CD8-positive, alpha-beta memory T cell (primary cell): Measurements from ENCODE around the gene EHD4. TPM values are rescaled to one million over a fixed set of nuclear protein-coding genes. Genes with fewer than 3 reads are reported as not detected.

Source experiments
- CTCF ChIA-PET: fragments of 350-600 bp; sonication (Branson Sonifier 250); formaldehyde crosslinking; loops from one replicate; lab custom pipeline; 2021; ENCODE audit warnings: antibody characterized with exemption; lab: Charles Lee
- POLR2A ChIA-PET: fragments of 350-600 bp; sonication (Branson Sonifier 250); formaldehyde crosslinking; loops from one replicate; lab custom pipeline; 2021; ENCODE audit warnings: antibody characterized with exemption; lab: Charles Lee
- DNase-seq, 5 donors: peaks; one replicate each; pipeline versions ENCODE4 v3.0.0 to v3.0.0-alpha.2; 2020 to 2022; ENCODE audit warnings: mixed read lengths in 1 of 5
- H3K27ac ChIP-seq: one replicate; pipeline ENCODE4 v1.7.0; 2013; ENCODE audit warnings: low read depth, mild to moderate bottlenecking, low read length, moderate library complexity
- H3K27me3 ChIP-seq: 2 replicates; pipeline ENCODE4 v1.7.0; 2013; ENCODE audit warnings: low read length, mild to moderate bottlenecking; ENCODE audit not compliant: insufficient read depth, poor library complexity, severe bottlenecking
- H3K36me3 ChIP-seq: 2 replicates; pipeline ENCODE4 v1.7.0; 2013; ENCODE audit warnings: mild to moderate bottlenecking, low read length, moderate library complexity; ENCODE audit not compliant: insufficient read depth
- H3K4me1 ChIP-seq: 2 replicates; pipeline ENCODE4 v1.7.0; 2013; ENCODE audit warnings: mild to moderate bottlenecking, low read length, moderate library complexity; ENCODE audit not compliant: insufficient read depth
- H3K4me3 ChIP-seq: 2 replicates; pipeline ENCODE4 v1.7.0; 2013; ENCODE audit warnings: mild to moderate bottlenecking, low read length
- H3K9me3 ChIP-seq: 2 replicates; pipeline ENCODE4 v1.7.0; 2013; ENCODE audit warnings: mild to moderate bottlenecking, low read length
- H3K27ac Mint-ChIP-seq, 8 donors: one replicate each; pipeline ENCODE4 v1.8.0; 2020 to 2021; ENCODE audit warnings: mixed read lengths in 8 of 8, mild to moderate bottlenecking in 6 of 8, inconsistent platforms in 3 of 8, moderate library complexity in 3 of 8
- H3K27me3 Mint-ChIP-seq, 2 donors: one replicate each; pipeline ENCODE4 v1.8.0; 2020 to 2021; ENCODE audit warnings: mixed read lengths in 2 of 2, mild to moderate bottlenecking in 1 of 2, moderate library complexity in 1 of 2
- H3K36me3 Mint-ChIP-seq, 3 donors: one replicate each; pipeline ENCODE4 v1.8.0; 2020 to 2021; ENCODE audit warnings: mixed read lengths in 3 of 3, inconsistent platforms in 1 of 3, mild to moderate bottlenecking in 1 of 3
- H3K4me1 Mint-ChIP-seq, 3 donors: one replicate each; pipeline ENCODE4 v1.8.0; 2020 to 2021; ENCODE audit warnings: mixed read lengths in 3 of 3, inconsistent platforms in 1 of 3, mild to moderate bottlenecking in 1 of 3
- H3K4me3 Mint-ChIP-seq, 7 donors: one replicate each; pipeline ENCODE4 v1.8.0; 2020 to 2021; ENCODE audit warnings: mixed read lengths in 7 of 7, mild to moderate bottlenecking in 6 of 7, moderate library complexity in 4 of 7, inconsistent platforms in 2 of 7
- H3K9me3 Mint-ChIP-seq, 5 donors: one replicate each; pipeline ENCODE4 v1.8.0; 2020 to 2022; ENCODE audit warnings: mixed read lengths in 5 of 5, mild to moderate bottlenecking in 3 of 5, moderate library complexity in 2 of 5, inconsistent platforms in 1 of 5
- polyA plus RNA-seq: library from polyadenylated mRNA; unstranded; fragments of 300-500 nt; fragmentation: Illumina TruSeq; gene quantifications from one replicate; pipeline ENCODE4 v1.2.3, GENCODE V29; 2021
- total RNA-seq, 2 experiments: library from RNA; stranded (reverse); gene quantifications; one replicate each; pipeline ENCODE4 v1.2.3, GENCODE V29; 2021

Gene EHD4
- total and polyA plus RNA-seq, 3 experiments from 2014 or later: 11.2 to 26.4 (median 24.2) TPM

DNA sequence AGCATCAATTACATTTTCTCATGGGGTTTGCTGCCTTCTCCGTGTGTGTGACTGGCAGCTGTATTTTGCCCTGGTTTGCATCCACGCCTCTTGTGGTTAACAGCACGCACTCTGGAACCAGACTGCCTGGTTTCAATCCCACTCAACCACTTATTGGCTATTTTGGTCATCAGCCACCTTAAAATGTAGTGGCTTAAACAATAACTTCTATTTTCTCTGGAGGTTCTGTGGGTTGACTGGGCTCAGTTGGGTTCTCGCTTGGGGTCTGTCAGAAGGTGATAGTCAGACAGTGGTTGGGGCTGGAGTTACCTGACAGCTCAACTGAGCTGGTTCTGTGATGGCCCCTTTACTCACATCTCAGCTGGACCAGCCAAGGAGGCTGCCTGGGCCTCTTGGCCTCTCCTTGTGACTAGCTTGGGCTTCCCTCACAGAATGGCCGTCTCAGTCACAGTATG lies 36.8 kb downstream of the EHD4 start:
- no peaks in the 10 kb centered on the region for H3K36me3 ChIP-seq
- Mint-ChIP-seq H3K36me3 (peaks cover 0 to 6% (median 1%) of the 10 kb centered on the region in 3 donors), H3K27me3 (no peaks in the 10 kb centered on the region), H3K27ac (peak overlapping the region; percentile 94 to 100 (median 100)), H3K4me1 (peaks cover 51 to 60% (median 59%) of the 10 kb centered on the region in 3 donors), H3K4me3 (peak overlapping the region in 6 of 7 donors; percentile 6 to 83 (median 70)), H3K9me3 (no peaks in the 10 kb centered on the region)
- H3K9me3 ChIP-seq: no peaks in the 10 kb centered on the region
- H3K27ac ChIP-seq: peak overlapping the region; percentile 88
- no peak for DNase-seq
- POLR2A ChIA-PET: interaction anchor here (2.4 kb wide), 1 partner anchor 36 kb away, joined by 45 read pairs; the partner anchor contains the start of gene EHD4
- H3K27me3 ChIP-seq: no peaks in the 10 kb centered on the region
- peak overlapping the region; percentile 3 for H3K4me3 ChIP-seq
- CTCF ChIA-PET: interaction anchor here (2.2 to 7.9 kb wide), 4 partner anchors 13 to 162 kb away, joined by 7 to 68 read pairs (median 55); partner anchors contain the start of genes EHD4 and MAPKBP1
- H3K4me1 ChIP-seq: peaks cover 61% of the 10 kb centered on the region

GRCh38 chr15:41934843-41935242 lies 37.5 kb downstream of the EHD4 start:
- Histone ChIP-seq H3K9me3 (no peaks in the 10 kb centered on the region), H3K4me3 (peak overlapping the region; percentile 32), H3K36me3 (no peaks in the 10 kb centered on the region), H3K27ac (peak overlapping the region; percentile 88), H3K4me1 (peaks cover 61% of the 10 kb centered on the region), H3K27me3 (no peaks in the 10 kb centered on the region)
- ChIA-PET CTCF (interaction anchor here (5.2 to 7.9 kb wide), 3 partner anchors 32 to 161 kb away, joined by 54 to 68 read pairs (median 56); partner anchors contain the start of genes EHD4 and MAPKBP1), POLR2A (interaction anchor here (0.6 to 1.4 kb wide), 2 partner anchors 33 to 38 kb away, joined by 4 to 6 read pairs; partner anchors contain the start of gene EHD4)
- peaks cover 46 to 56% (median 54%) of the 10 kb centered on the region in 3 donors for H3K4me1 Mint-ChIP-seq
- H3K4me3 Mint-ChIP-seq: peak overlapping the region; percentile 68 to 89 (median 72)
- no peaks in the 10 kb centered on the region for H3K9me3 Mint-ChIP-seq
- peak; percentile 66 to 86 (median 74) for DNase-seq
- no peaks in the 10 kb centered on the region for H3K27me3 Mint-ChIP-seq
- H3K36me3 Mint-ChIP-seq: peaks cover 0 to 2% (median 1%) of the 10 kb centered on the region in 3 donors
- H3K27ac Mint-ChIP-seq: peak overlapping the region; percentile 94 to 100 (median 100)

GRCh38 chr15:41933771-41934170 lies 38.6 kb downstream of the EHD4 start:
- Mint-ChIP-seq H3K4me3 (peak overlapping the region in 1 of 7 donors; percentile 3), H3K9me3 (no peaks in the 10 kb centered on the region), H3K4me1 (peaks cover 46 to 56% (median 54%) of the 10 kb centered on the region in 3 donors), H3K27ac (peak overlapping the region; percentile 94 to 100 (median 100)), H3K27me3 (no peaks in the 10 kb centered on the region), H3K36me3 (peaks cover 0 to 2% (median 1%) of the 10 kb centered on the region in 3 donors)
- POLR2A ChIA-PET: interaction anchor here (1.1 to 1.4 kb wide), 2 partner anchors 37 to 39 kb away, joined by 3 to 4 read pairs; partner anchors contain the start of gene EHD4
- H3K27ac ChIP-seq: peak overlapping the region; percentile 88
- H3K9me3 ChIP-seq: no peaks in the 10 kb centered on the region
- CTCF ChIA-PET: interaction anchor here (0.8 to 7.9 kb wide), 4 partner anchors 11 to 160 kb away, joined by 3 to 68 read pairs (median 30); partner anchors contain the start of gene MAPKBP1
- no peaks in the 10 kb centered on the region for H3K36me3 ChIP-seq
- no peaks in the 10 kb centered on the region for H3K27me3 ChIP-seq
- no peak for DNase-seq
- H3K4me3 ChIP-seq: no peak overlapping the region
- peaks cover 60% of the 10 kb centered on the region for H3K4me1 ChIP-seq

DNA sequence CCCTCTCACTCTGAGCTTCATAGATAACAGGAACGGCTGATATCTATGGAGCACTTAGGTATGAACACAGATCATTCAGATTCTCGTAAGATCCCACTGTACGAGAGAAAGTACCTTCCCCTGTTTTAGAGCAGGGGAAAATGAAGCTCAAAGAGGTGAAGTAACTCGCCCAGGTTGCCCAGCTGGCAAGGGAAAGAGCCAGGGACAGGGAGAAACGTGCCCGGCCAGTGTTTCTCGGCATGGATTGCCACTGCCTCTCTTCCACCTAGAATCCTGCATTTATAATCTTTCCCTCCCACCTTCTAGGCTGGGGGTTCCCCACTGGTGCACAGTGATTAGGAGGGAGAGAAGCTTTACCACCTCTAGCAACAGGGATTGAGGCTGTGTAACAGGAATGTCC lies 39.0 kb downstream of the EHD4 start:
- H3K4me1 Mint-ChIP-seq: peaks cover 45 to 54% (median 53%) of the 10 kb centered on the region in 3 donors

DNA sequence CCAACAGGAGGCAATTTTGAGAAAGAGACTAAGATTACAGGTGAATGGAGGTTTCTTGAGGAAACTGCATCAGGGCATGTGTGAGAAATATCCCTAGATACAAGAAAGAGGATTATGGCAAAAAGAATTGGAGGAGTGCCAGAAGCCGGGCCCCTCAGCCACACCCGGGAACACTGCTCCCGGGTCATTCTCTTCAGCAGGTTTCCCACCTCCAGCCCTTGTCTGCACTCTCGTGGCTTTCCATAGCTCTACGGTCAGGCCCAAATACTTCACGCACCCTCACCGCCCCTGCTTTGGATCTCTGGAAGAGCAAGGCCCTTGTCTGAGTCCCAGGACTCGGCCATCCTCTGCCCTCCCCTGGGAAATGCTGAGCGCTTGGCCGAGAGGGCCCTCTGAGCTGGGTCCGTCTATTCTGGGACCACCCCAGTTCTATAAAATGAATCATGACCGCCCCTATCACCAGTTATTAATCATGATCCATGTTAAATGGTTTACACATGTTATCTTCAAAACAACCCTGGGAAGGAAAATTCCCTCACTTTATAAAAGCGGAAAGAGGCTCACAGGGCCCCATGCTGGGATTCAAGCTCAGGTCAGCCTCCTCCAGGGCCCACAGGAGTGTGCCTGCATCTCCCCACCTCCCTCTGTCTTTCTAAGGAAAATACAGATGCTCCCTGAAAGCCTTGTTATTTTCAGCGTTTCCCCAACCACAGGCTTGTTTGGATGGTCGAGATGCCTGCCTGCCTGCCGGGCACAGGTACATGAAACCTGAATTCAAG lies 39.7 kb downstream of the EHD4 start:
- Mint-ChIP-seq H3K36me3 (peaks cover 0 to 2% (median 1%) of the 10 kb centered on the region in 3 donors), H3K9me3 (no peaks in the 10 kb centered on the region), H3K27me3 (no peaks in the 10 kb centered on the region), H3K4me3 (no peak overlapping the region), H3K27ac (peak overlapping the region; percentile 41 to 100 (median 85)), H3K4me1 (peaks cover 39 to 49% (median 48%) of the 10 kb centered on the region in 3 donors)
- no peaks in the 10 kb centered on the region for H3K27me3 ChIP-seq
- H3K36me3 ChIP-seq: no peaks in the 10 kb centered on the region
- H3K4me1 ChIP-seq: peaks cover 49% of the 10 kb centered on the region
- no peak for DNase-seq
- H3K4me3 ChIP-seq: no peak overlapping the region
- ChIA-PET POLR2A (interaction anchor here (0.6 to 1.1 kb wide), 3 partner anchors 37 to 324 kb away, joined by 3 to 4 read pairs (median 3); no protein-coding TSS in a partner anchor), CTCF (interaction anchor here (0.8 to 7.9 kb wide), 3 partner anchors 10 to 30 kb away, joined by 3 to 68 read pairs (median 3); no protein-coding TSS in a partner anchor)
- H3K27ac ChIP-seq: no peak overlapping the region
- no peaks in the 10 kb centered on the region for H3K9me3 ChIP-seq

More for the DNA sequence above, 39.0 kb downstream of the EHD4 start:
- Histone ChIP-seq H3K4me1 (peaks cover 55% of the 10 kb centered on the region), H3K27ac (no peak overlapping the region), H3K36me3 (no peaks in the 10 kb centered on the region), H3K27me3 (no peaks in the 10 kb centered on the region), H3K9me3 (no peaks in the 10 kb centered on the region), H3K4me3 (no peak overlapping the region)
- peak overlapping the region in 1 of 7 donors; percentile 59 for H3K4me3 Mint-ChIP-seq
- H3K9me3 Mint-ChIP-seq: no peaks in the 10 kb centered on the region
- peak overlapping the region; percentile 70 to 100 (median 98) for H3K27ac Mint-ChIP-seq
- ChIA-PET CTCF (interaction anchor here (0.8 to 7.9 kb wide), 4 partner anchors 11 to 159 kb away, joined by 3 to 68 read pairs (median 30); partner anchors contain the start of gene MAPKBP1), POLR2A (interaction anchor here (1.1 kb wide), 1 partner anchor 38 kb away, joined by 3 read pairs; no protein-coding TSS in a partner anchor)
- no peak for DNase-seq
- peaks cover 0 to 2% (median 1%) of the 10 kb centered on the region in 3 donors for H3K36me3 Mint-ChIP-seq
- H3K27me3 Mint-ChIP-seq: no peaks in the 10 kb centered on the region

GRCh38 chr15:41932101-41932500 lies 40.3 kb downstream of the EHD4 start:
- Mint-ChIP-seq H3K4me1 (peaks cover 33 to 47% (median 42%) of the 10 kb centered on the region in 3 donors), H3K27me3 (no peaks in the 10 kb centered on the region)

GRCh38 chr15:41930867-41931222 lies 41.5 kb downstream of the EHD4 start:
- peaks cover 43% of the 10 kb centered on the region for H3K4me1 ChIP-seq
- Mint-ChIP-seq H3K36me3 (peaks cover 0 to 3% (median 1%) of the 10 kb centered on the region in 3 donors), H3K4me1 (peaks cover 32 to 47% (median 41%) of the 10 kb centered on the region in 3 donors), H3K27me3 (no peaks in the 10 kb centered on the region), H3K9me3 (no peaks in the 10 kb centered on the region), H3K27ac (no peak overlapping the region), H3K4me3 (no peak overlapping the region)
- no peaks in the 10 kb centered on the region for H3K27me3 ChIP-seq
- no peaks in the 10 kb centered on the region for H3K9me3 ChIP-seq
- no peak overlapping the region for H3K27ac ChIP-seq
- ChIA-PET CTCF (interaction anchor here (1.6 kb wide), 1 partner anchor 39 kb away, joined by 3 read pairs; no protein-coding TSS in a partner anchor), POLR2A (no interaction called here)
- no peak for DNase-seq
- no peak overlapping the region for H3K4me3 ChIP-seq
- no peaks in the 10 kb centered on the region for H3K36me3 ChIP-seq

More at GRCh38 chr15:41932101-41932500, 40.3 kb downstream of the EHD4 start:
- POLR2A ChIA-PET: interaction anchor here (0.5 to 0.8 kb wide), 3 partner anchors 38 to 1342 kb away, joined by 3 to 4 read pairs (median 3); no protein-coding TSS in a partner anchor
- Histone ChIP-seq H3K36me3 (no peaks in the 10 kb centered on the region), H3K4me3 (no peak overlapping the region), H3K27ac (no peak overlapping the region), H3K27me3 (no peaks in the 10 kb centered on the region), H3K4me1 (peaks cover 44% of the 10 kb centered on the region), H3K9me3 (no peaks in the 10 kb centered on the region)
- CTCF ChIA-PET: interaction anchor here (1.6 kb wide), 1 partner anchor 38 kb away, joined by 3 read pairs; no protein-coding TSS in a partner anchor
- H3K9me3 Mint-ChIP-seq: no peaks in the 10 kb centered on the region
- no peak for DNase-seq
- peak overlapping the region in 5 of 8 donors; percentile 17 to 99 (median 70) for H3K27ac Mint-ChIP-seq
- H3K36me3 Mint-ChIP-seq: peaks cover 0 to 3% (median 1%) of the 10 kb centered on the region in 3 donors
- H3K4me3 Mint-ChIP-seq: no peak overlapping the region
